ENCODE data around the gene RBSN. TPM values are rescaled to one million over a fixed set of nuclear protein-coding genes. Genes with fewer than 3 reads are reported as not detected.

RBSN gene
- total and polyA plus RNA-seq, 4 donors, result 12.9 to 39.2 (median 23.1) TPM

- Histone ChIP-seq H3K9me3 (ENCODE audit: control insufficient read depth, low read length) (no peaks in the 10 kb centered on the region), H3K27ac (ENCODE audit: low read depth in 1 of 2, low read length in 2 of 2) (no peak overlapping the region), H3K4me1 (ENCODE audit: control insufficient read depth in 1 of 2, insufficient read depth in 2 of 2, low read length in 2 of 2) (peaks cover 0 to 4% of the 10 kb centered on the region in 2 donors), H3K36me3 (ENCODE audit: control insufficient read depth in 1 of 2, insufficient read depth in 2 of 2, low read length in 1 of 2) (peaks cover 2 to 8% of the 10 kb centered on the region in 2 donors), H3K4me3 (ENCODE audit: low read length in 2 of 2) (no peak overlapping the region), H3K27me3 (ENCODE audit: control insufficient read depth in 1 of 2, insufficient read depth in 2 of 2, low read length in 1 of 2) (no peaks in the 10 kb centered on the region)
- 88 to 96% methylated on average over 3 of the region's 3 CpGs for WGBS, 2 donors
- ATAC-seq (ENCODE audit: low FRiP score) (no peak), DNase-seq (no peak)
- intact Hi-C loops (cut with DNase I), result no loop called here
Measured at GRCh38 chr3:15060029-15060428, 38.9 kb downstream of the RBSN start.

GRCh38 chr3:15056676-15057404, 42.1 kb downstream of the RBSN start:
- Histone ChIP-seq H3K9me3 (ENCODE audit: control insufficient read depth, low read length) (no peaks in the 10 kb centered on the region), H3K4me3 (ENCODE audit: low read length in 2 of 2) (no peak overlapping the region), H3K4me1 (ENCODE audit: control insufficient read depth in 1 of 2, insufficient read depth in 2 of 2, low read length in 2 of 2) (no peaks in the 10 kb centered on the region), H3K27me3 (ENCODE audit: control insufficient read depth in 1 of 2, insufficient read depth in 2 of 2, low read length in 1 of 2) (no peaks in the 10 kb centered on the region), H3K36me3 (ENCODE audit: control insufficient read depth in 1 of 2, insufficient read depth in 2 of 2, low read length in 1 of 2) (peaks cover 2 to 10% of the 10 kb centered on the region in 2 donors), H3K27ac (ENCODE audit: low read depth in 1 of 2, low read length in 2 of 2) (no peak overlapping the region)
- no peak for ATAC-seq (ENCODE audit: low FRiP score)
- 92 to 97% methylated on average over 19 of the region's 19 CpGs for WGBS, 2 donors
- DNase-seq, result no peak
- intact Hi-C loops (cut with DNase I), result no loop called here

- 92 to 95% methylated on average over 8 of the region's 8 CpGs for WGBS, 2 donors
- H3K4me1 ChIP-seq (ENCODE audit: control insufficient read depth in 1 of 2, insufficient read depth in 2 of 2, low read length in 2 of 2), result no peaks in the 10 kb centered on the region
- no peaks in the 10 kb centered on the region for H3K27me3 ChIP-seq (ENCODE audit: control insufficient read depth in 1 of 2, insufficient read depth in 2 of 2, low read length in 1 of 2)
- no peak for DNase-seq
- H3K36me3 ChIP-seq (ENCODE audit: control insufficient read depth in 1 of 2, insufficient read depth in 2 of 2, low read length in 1 of 2), result peaks cover 3 to 12% of the 10 kb centered on the region in 2 donors
- intact Hi-C loops (cut with DNase I), result no loop called here
- H3K4me3 ChIP-seq (ENCODE audit: low read length in 2 of 2), result no peak overlapping the region
- ATAC-seq (ENCODE audit: low FRiP score), result no peak
- H3K27ac ChIP-seq (ENCODE audit: low read depth in 1 of 2, low read length in 2 of 2), result no peak overlapping the region
- no peaks in the 10 kb centered on the region for H3K9me3 ChIP-seq (ENCODE audit: control insufficient read depth, low read length)
Measured at GRCh38 chr3:15055019-15055557, 43.9 kb downstream of the RBSN start.

- Histone ChIP-seq H3K27me3 (ENCODE audit: control insufficient read depth in 1 of 2, insufficient read depth in 2 of 2, low read length in 1 of 2) (no peaks in the 10 kb centered on the region), H3K9me3 (ENCODE audit: control insufficient read depth, low read length) (no peaks in the 10 kb centered on the region), H3K4me1 (ENCODE audit: control insufficient read depth in 1 of 2, insufficient read depth in 2 of 2, low read length in 2 of 2) (no peaks in the 10 kb centered on the region), H3K36me3 (ENCODE audit: control insufficient read depth in 1 of 2, insufficient read depth in 2 of 2, low read length in 1 of 2) (peaks cover 4 to 9% of the 10 kb centered on the region in 2 donors), H3K4me3 (ENCODE audit: low read length in 2 of 2) (no peak overlapping the region), H3K27ac (ENCODE audit: low read depth in 1 of 2, low read length in 2 of 2) (no peak overlapping the region)
- ATAC-seq (ENCODE audit: low FRiP score) (no peak), DNase-seq (no peak)
- intact Hi-C loops (cut with DNase I), result no loop called here
- 97 to 98% methylated on average over 4 of the region's 4 CpGs for WGBS, 2 donors
Measured at GRCh38 chr3:15053541-15053940, 45.4 kb downstream of the RBSN start.

GRCh38 chr3:15052335-15053242, 46.4 kb downstream of the RBSN start:
- Histone ChIP-seq H3K4me3 (ENCODE audit: low read length in 2 of 2) (no peak overlapping the region), H3K4me1 (ENCODE audit: control insufficient read depth in 1 of 2, insufficient read depth in 2 of 2, low read length in 2 of 2) (no peaks in the 10 kb centered on the region), H3K9me3 (ENCODE audit: control insufficient read depth, low read length) (no peaks in the 10 kb centered on the region), H3K36me3 (ENCODE audit: control insufficient read depth in 1 of 2, insufficient read depth in 2 of 2, low read length in 1 of 2) (peaks cover 2 to 9% of the 10 kb centered on the region in 2 donors), H3K27ac (ENCODE audit: low read depth in 1 of 2, low read length in 2 of 2) (no peak overlapping the region), H3K27me3 (ENCODE audit: control insufficient read depth in 1 of 2, insufficient read depth in 2 of 2, low read length in 1 of 2) (no peaks in the 10 kb centered on the region)
- ATAC-seq (ENCODE audit: low FRiP score) (no peak), DNase-seq (no peak)
- 90 to 91% methylated on average over 14 of the region's 14 CpGs for WGBS, 2 donors
- intact Hi-C loops (cut with DNase I), result no loop called here

GRCh38 chr3:15051531-15051930, 47.4 kb downstream of the RBSN start:
- H3K4me3 ChIP-seq (ENCODE audit: low read length in 2 of 2), result no peak overlapping the region
- no peak for ATAC-seq (ENCODE audit: low FRiP score)
- H3K36me3 ChIP-seq (ENCODE audit: control insufficient read depth in 1 of 2, insufficient read depth in 2 of 2, low read length in 1 of 2), result peaks cover 2 to 8% of the 10 kb centered on the region in 2 donors
- WGBS, 2 donors, result 57 to 77% methylated on average over 1 of the region's 1 CpG
- intact Hi-C loops (cut with DNase I), result no loop called here
- H3K9me3 ChIP-seq (ENCODE audit: control insufficient read depth, low read length), result no peaks in the 10 kb centered on the region
- H3K27me3 ChIP-seq (ENCODE audit: control insufficient read depth in 1 of 2, insufficient read depth in 2 of 2, low read length in 1 of 2), result no peaks in the 10 kb centered on the region
- H3K27ac ChIP-seq (ENCODE audit: low read depth in 1 of 2, low read length in 2 of 2), result no peak overlapping the region
- H3K4me1 ChIP-seq (ENCODE audit: control insufficient read depth in 1 of 2, insufficient read depth in 2 of 2, low read length in 2 of 2), result no peaks in the 10 kb centered on the region
- no peak for DNase-seq

GRCh38 chr3:15050405-15051092, 48.4 kb downstream of the RBSN start:
- H3K4me1 ChIP-seq (ENCODE audit: control insufficient read depth in 1 of 2, insufficient read depth in 2 of 2, low read length in 2 of 2), result no peaks in the 10 kb centered on the region
- H3K27me3 ChIP-seq (ENCODE audit: control insufficient read depth in 1 of 2, insufficient read depth in 2 of 2, low read length in 1 of 2), result no peaks in the 10 kb centered on the region
- H3K27ac ChIP-seq (ENCODE audit: low read depth in 1 of 2, low read length in 2 of 2), result no peak overlapping the region
- H3K36me3 ChIP-seq (ENCODE audit: control insufficient read depth in 1 of 2, insufficient read depth in 2 of 2, low read length in 1 of 2), result peaks cover 2 to 6% of the 10 kb centered on the region in 2 donors
- no peaks in the 10 kb centered on the region for H3K9me3 ChIP-seq (ENCODE audit: control insufficient read depth, low read length)
- 86 to 92% methylated on average over 3 of the region's 3 CpGs for WGBS, 2 donors
- intact Hi-C loops (cut with DNase I), result no loop called here
- ATAC-seq (ENCODE audit: low FRiP score) (no peak), DNase-seq (no peak)
- no peak overlapping the region for H3K4me3 ChIP-seq (ENCODE audit: low read length in 2 of 2)

- Histone ChIP-seq H3K27ac (ENCODE audit: low read depth in 1 of 2, low read length in 2 of 2) (no peak overlapping the region), H3K27me3 (ENCODE audit: control insufficient read depth in 1 of 2, insufficient read depth in 2 of 2, low read length in 1 of 2) (no peaks in the 10 kb centered on the region), H3K4me1 (ENCODE audit: control insufficient read depth in 1 of 2, insufficient read depth in 2 of 2, low read length in 2 of 2) (no peaks in the 10 kb centered on the region), H3K9me3 (ENCODE audit: control insufficient read depth, low read length) (no peaks in the 10 kb centered on the region), H3K4me3 (ENCODE audit: low read length in 2 of 2) (no peak overlapping the region), H3K36me3 (ENCODE audit: control insufficient read depth in 1 of 2, insufficient read depth in 2 of 2, low read length in 1 of 2) (peaks cover 2 to 7% of the 10 kb centered on the region in 2 donors)
- 54 to 72% methylated on average over 2 of the region's 2 CpGs for WGBS, 2 donors
- intact Hi-C loops (cut with DNase I), result no loop called here
- no peak for DNase-seq
- no peak for ATAC-seq (ENCODE audit: low FRiP score)
Measured at GRCh38 chr3:15049584-15049983, 49.4 kb downstream of the RBSN start.

All from aorta (tissue), 5 donors.